PC-9 (cell line): ENCODE results near the gene CCDC192.

ENCODE experiments used
- EZH2 ChIP-seq: fragments of 200-600 bp; sonication (generic); IDR thresholded peaks from 2 replicates; pipeline ENCODE4 v1.8.0; 2017; ENCODE audit warnings: antibody characterized with exemption, low read depth
- TF ChIP-seq, protein P1 (sequence below): fragments of 200-600 bp; sonication (generic); conservative IDR thresholded peaks from 2 replicates; pipeline ENCODE4 v1.6.1; 2017; ENCODE audit warnings: mixed run types, antibody characterized with exemption, mild to moderate bottlenecking, moderate library complexity

DNA sequence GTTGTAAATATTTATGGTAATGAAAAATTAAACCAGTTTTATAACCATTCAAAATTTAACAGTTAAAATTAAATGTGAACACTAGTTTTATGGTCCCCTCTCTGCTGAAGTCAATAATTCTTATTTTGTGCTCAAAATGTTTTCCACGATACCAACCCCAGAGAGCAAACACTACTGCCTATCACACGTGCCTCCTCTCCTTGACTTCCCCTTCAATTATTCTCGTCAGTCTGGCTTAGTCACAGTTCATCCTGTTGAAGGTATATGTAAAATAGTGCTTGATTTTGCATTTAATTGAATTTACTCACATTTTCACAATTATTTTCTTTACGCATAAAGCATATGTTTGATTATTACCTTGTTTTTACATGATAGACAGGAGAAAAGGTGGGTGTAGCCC, 148.8 kb downstream of the CCDC192 start:
- TF ChIP-seq, protein P1, sequence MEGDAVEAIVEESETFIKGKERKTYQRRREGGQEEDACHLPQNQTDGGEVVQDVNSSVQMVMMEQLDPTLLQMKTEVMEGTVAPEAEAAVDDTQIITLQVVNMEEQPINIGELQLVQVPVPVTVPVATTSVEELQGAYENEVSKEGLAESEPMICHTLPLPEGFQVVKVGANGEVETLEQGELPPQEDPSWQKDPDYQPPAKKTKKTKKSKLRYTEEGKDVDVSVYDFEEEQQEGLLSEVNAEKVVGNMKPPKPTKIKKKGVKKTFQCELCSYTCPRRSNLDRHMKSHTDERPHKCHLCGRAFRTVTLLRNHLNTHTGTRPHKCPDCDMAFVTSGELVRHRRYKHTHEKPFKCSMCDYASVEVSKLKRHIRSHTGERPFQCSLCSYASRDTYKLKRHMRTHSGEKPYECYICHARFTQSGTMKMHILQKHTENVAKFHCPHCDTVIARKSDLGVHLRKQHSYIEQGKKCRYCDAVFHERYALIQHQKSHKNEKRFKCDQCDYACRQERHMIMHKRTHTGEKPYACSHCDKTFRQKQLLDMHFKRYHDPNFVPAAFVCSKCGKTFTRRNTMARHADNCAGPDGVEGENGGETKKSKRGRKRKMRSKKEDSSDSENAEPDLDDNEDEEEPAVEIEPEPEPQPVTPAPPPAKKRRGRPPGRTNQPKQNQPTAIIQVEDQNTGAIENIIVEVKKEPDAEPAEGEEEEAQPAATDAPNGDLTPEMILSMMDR = no peak
- no peak for TF ChIP-seq EZH2
